Neural crest cell (in vitro differentiated cells): ENCODE results near the gene PPIF. TPM values are rescaled to one million over a fixed set of nuclear protein-coding genes. Genes with fewer than 3 reads are reported as not detected.

Experiments used
- DNase-seq: peaks from one replicate; pipeline ENCODE4 v3.0.0; 2021; ENCODE audit warnings: low read depth, mixed read lengths, low spot score
- H3K27ac Mint-ChIP-seq: one replicate; pipeline ENCODE4 v1.8.0; 2021; ENCODE audit warnings: mild to moderate bottlenecking, mixed read lengths; ENCODE audit not compliant: unreplicated experiment
- H3K27me3 Mint-ChIP-seq: 2 replicates; pipeline ENCODE4 v1.8.0; 2021; ENCODE audit warnings: low read depth, mild to moderate bottlenecking, mixed read lengths
- H3K36me3 Mint-ChIP-seq: 2 replicates; pipeline ENCODE4 v1.8.0; 2021; ENCODE audit warnings: low read depth, mild to moderate bottlenecking, mixed read lengths
- H3K4me1 Mint-ChIP-seq: 2 replicates; pipeline ENCODE4 v1.8.0; 2021; ENCODE audit warnings: mixed read lengths
- H3K4me3 Mint-ChIP-seq: one replicate; pipeline ENCODE4 v1.8.0; 2021; ENCODE audit warnings: mild to moderate bottlenecking, mixed read lengths
- H3K9me3 Mint-ChIP-seq: 2 replicates; pipeline ENCODE4 v1.8.0; 2021; ENCODE audit warnings: mixed read lengths
- CTCF ChIP-seq: fragments of 200-600 bp; sonication (generic); conservative IDR thresholded peaks from 2 replicates; pipeline ENCODE4 v1.5.0; 2021; ENCODE audit warnings: antibody characterized with exemption, mild to moderate bottlenecking
- total RNA-seq: library from RNA; stranded (reverse); gene quantifications from 2 replicates; pipeline ENCODE4 v1.2.1, GENCODE V29; 2021

The PPIF gene
- total RNA-seq, 1 donor from 2014 or later, result 76.8 TPM

- Mint-ChIP-seq H3K27ac (no peak overlapping the region), H3K4me1 (peaks cover 17% of the 10 kb centered on the region), H3K36me3 (peaks cover 6% of the 10 kb centered on the region), H3K9me3 (no peaks in the 10 kb centered on the region), H3K4me3 (no peak overlapping the region), H3K27me3 (peaks cover under 1% of the 10 kb centered on the region)
- DNase-seq, result no peak
- no peak for TF ChIP-seq CTCF
Measured at GRCh38 chr10:79311581-79312407, 35.5 kb upstream of the PPIF start.

GRCh38 chr10:79312601-79313187, 34.6 kb upstream of the PPIF start:
- H3K4me1 Mint-ChIP-seq, result peaks cover 26% of the 10 kb centered on the region
- DNase-seq, result no peak
- peaks cover 6% of the 10 kb centered on the region for H3K36me3 Mint-ChIP-seq
- H3K4me3 Mint-ChIP-seq, result no peak overlapping the region
- H3K27ac Mint-ChIP-seq, result no peak overlapping the region
- peaks cover 3% of the 10 kb centered on the region for H3K27me3 Mint-ChIP-seq
- TF ChIP-seq CTCF, result no peak
- no peaks in the 10 kb centered on the region for H3K9me3 Mint-ChIP-seq

GRCh38 chr10:79313320-79313719, 33.9 kb upstream of the PPIF start:
- Mint-ChIP-seq H3K27me3 (peaks cover 8% of the 10 kb centered on the region), H3K27ac (no peak overlapping the region), H3K4me1 (peaks cover 32% of the 10 kb centered on the region), H3K4me3 (no peak overlapping the region), H3K36me3 (peaks cover 3% of the 10 kb centered on the region), H3K9me3 (no peaks in the 10 kb centered on the region)
- DNase-seq, result no peak
- TF ChIP-seq CTCF, result no peak

- peaks cover under 1% of the 10 kb centered on the region for H3K9me3 Mint-ChIP-seq
- no peak for DNase-seq
- TF ChIP-seq CTCF, result no peak
- no peak overlapping the region for H3K27ac Mint-ChIP-seq
- H3K4me1 Mint-ChIP-seq, result peaks cover 39% of the 10 kb centered on the region
- H3K4me3 Mint-ChIP-seq, result no peak overlapping the region
- peaks cover 7% of the 10 kb centered on the region for H3K36me3 Mint-ChIP-seq
- H3K27me3 Mint-ChIP-seq, result peaks cover 12% of the 10 kb centered on the region
Measured at GRCh38 chr10:79313911-79314439, 33.3 kb upstream of the PPIF start.

- Mint-ChIP-seq H3K9me3 (peaks cover 7% of the 10 kb centered on the region), H3K4me3 (no peak overlapping the region), H3K4me1 (peaks cover 37% of the 10 kb centered on the region), H3K27me3 (peaks cover 13% of the 10 kb centered on the region), H3K36me3 (peaks cover 12% of the 10 kb centered on the region), H3K27ac (peak overlapping the region; percentile 58)
- no peak for DNase-seq
- no peak for TF ChIP-seq CTCF
Measured at GRCh38 chr10:79314761-79315601, 32.3 kb upstream of the PPIF start.
